Measurements from ENCODE around the gene C18orf32. TPM values are rescaled to one million over a fixed set of nuclear protein-coding genes. Genes with fewer than 3 reads are reported as not detected.

C18orf32 gene
- total RNA-seq, 4 donors from 2014 or later, result 39.6 to 61.5 (median 55.2) TPM

DNA sequence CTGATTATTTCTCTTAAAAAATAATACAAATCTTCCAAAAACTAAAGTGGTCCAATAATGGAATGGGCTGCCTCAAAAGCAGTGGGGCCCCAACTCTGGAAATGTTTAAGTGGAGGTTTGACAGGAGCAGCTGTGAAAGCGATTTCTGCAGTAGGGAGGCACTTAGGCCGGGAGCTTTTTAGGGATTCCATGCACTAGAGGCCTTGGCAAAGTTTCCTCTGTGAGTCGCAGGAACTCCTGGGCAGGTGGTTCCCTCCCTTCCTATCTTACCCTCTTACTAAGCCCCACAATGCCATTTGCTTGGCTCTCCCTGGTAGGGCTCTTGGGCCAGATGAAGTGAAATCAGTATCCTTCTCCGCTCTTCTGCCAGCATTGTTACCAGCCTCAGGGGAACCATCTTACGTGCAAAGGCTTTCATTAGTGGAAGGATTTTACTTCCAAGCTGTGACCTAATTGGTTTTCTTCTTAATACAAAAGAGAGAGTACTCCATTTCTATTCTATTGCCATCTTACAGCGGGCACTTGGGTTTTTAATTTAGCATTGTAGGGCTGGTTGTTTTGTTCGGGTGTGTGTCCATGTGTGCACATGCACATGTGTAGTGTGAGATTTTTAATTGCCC lies 34.3 kb upstream of the C18orf32 start:
- Histone ChIP-seq H3K4me1 (no peaks in the 10 kb centered on the region), H3K27me3 (peaks cover 0 to 5% (median 0%) of the 10 kb centered on the region in 4 donors), H3K9me3 (no peaks in the 10 kb centered on the region), H3K36me3 (no peaks in the 10 kb centered on the region), H3K27ac (replicated peaks in 1 of 4) (no peak overlapping the region), H3K4me3 (no peak overlapping the region)
- intact Hi-C loops (cut with DNase I), result no loop called here
- peak; percentile 72 for DNase-seq (ENCODE audit: extremely low spot score)
- 87% methylated on average over 5 of the region's 7 CpGs for WGBS
- TF ChIP-seq POLR2A (IDR thresholded peaks at IDR 0.05; ENCODE audit: low read depth) (no peak), POLR2AphosphoS5 (IDR thresholded peaks at IDR 0.05) (no peak), EP300 (IDR thresholded peaks at IDR 0.05) (no peak)
- TF ChIP-seq, protein P1, sequence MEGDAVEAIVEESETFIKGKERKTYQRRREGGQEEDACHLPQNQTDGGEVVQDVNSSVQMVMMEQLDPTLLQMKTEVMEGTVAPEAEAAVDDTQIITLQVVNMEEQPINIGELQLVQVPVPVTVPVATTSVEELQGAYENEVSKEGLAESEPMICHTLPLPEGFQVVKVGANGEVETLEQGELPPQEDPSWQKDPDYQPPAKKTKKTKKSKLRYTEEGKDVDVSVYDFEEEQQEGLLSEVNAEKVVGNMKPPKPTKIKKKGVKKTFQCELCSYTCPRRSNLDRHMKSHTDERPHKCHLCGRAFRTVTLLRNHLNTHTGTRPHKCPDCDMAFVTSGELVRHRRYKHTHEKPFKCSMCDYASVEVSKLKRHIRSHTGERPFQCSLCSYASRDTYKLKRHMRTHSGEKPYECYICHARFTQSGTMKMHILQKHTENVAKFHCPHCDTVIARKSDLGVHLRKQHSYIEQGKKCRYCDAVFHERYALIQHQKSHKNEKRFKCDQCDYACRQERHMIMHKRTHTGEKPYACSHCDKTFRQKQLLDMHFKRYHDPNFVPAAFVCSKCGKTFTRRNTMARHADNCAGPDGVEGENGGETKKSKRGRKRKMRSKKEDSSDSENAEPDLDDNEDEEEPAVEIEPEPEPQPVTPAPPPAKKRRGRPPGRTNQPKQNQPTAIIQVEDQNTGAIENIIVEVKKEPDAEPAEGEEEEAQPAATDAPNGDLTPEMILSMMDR (IDR thresholded peaks at IDR 0.05), result no peak

DNA sequence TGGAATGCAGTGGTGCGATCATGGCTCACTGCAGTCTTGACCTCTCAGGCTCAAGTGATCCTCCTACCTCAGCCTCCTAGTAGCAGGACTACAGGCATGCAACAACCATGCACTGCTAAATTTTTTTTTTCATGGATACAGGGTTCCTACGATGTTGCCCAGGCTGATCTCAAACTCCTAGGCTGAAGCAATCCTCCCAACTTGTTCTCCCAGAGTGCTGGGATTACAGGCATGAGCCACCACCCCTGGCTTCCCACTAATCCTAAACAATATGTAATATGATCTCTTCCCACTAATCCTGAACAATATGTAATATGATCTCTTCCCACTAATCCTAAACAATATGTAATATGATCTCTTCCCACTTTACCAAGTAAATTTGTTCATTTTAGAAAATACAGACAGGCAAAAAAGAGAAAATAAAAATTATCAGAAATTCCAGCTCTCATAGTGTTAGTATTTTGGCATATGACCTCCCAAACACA lies 33.7 kb upstream of the C18orf32 start:
- H3K36me3 ChIP-seq, result no peaks in the 10 kb centered on the region
- peak; percentile 24 for DNase-seq (ENCODE audit: extremely low spot score)
- no peaks in the 10 kb centered on the region for H3K9me3 ChIP-seq
- intact Hi-C loops (cut with DNase I), result no loop called here
- no peak overlapping the region for H3K27ac ChIP-seq (replicated peaks in 1 of 4)
- no peaks in the 10 kb centered on the region for H3K4me1 ChIP-seq
- no peak overlapping the region for H3K4me3 ChIP-seq
- WGBS, result 75% methylated on average over 2 of the region's 2 CpGs
- H3K27me3 ChIP-seq, result peaks cover 0 to 5% (median 0%) of the 10 kb centered on the region in 4 donors
- TF ChIP-seq POLR2AphosphoS5 (IDR thresholded peaks at IDR 0.05) (no peak), POLR2A (IDR thresholded peaks at IDR 0.05; ENCODE audit: low read depth) (no peak), EP300 (IDR thresholded peaks at IDR 0.05) (no peak)
- TF ChIP-seq, protein P1 (IDR thresholded peaks at IDR 0.05), result no peak

DNA sequence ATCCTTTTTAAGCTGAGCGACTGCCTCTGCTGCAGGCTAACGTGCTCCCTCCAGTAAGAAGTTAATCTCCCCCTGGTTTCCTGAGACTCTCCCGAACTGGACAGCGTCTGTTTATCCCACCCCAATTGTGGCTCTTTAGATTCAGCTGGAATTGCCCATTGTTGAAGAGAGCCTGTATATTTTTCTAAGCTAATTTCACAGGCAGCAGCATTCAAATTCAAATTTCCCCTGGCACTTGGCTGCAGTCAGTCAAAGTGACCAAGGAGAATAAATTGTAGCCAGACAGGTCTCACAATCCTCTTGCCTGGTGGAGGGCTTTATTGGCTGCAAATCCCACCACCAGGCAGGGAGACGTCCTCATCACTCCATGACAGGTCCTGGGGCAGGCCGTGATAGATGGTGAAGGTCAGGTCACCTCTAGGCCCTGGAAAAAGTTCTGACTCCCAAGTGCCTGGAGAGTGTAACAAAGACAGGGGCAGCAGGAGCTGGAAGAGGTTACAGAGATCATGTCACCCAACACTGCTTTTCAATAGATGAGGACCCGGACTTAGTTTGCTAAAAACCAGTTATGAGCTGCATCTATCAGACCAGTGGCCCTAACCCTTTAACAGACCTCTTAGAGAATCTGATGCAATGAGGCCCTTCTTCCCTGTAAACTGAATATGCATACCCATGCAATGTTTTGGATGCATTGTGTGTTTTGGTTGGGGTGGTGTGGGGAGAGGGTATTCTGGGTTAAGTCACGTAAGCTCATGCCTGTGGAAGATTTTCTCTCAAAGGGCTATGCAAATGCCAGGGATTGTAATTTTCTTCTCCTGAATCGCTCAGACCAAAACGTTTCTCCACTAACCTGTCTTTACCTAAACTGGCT lies 32.3 kb upstream of the C18orf32 start:
- no peaks in the 10 kb centered on the region for H3K9me3 ChIP-seq
- intact Hi-C loops (cut with DNase I), result no loop called here
- H3K27me3 ChIP-seq, result peaks cover 0 to 5% (median 0%) of the 10 kb centered on the region in 4 donors
- H3K27ac ChIP-seq (replicated peaks in 1 of 4), result no peak overlapping the region
- no peak for DNase-seq (ENCODE audit: extremely low spot score)
- H3K4me3 ChIP-seq, result no peak overlapping the region
- no peaks in the 10 kb centered on the region for H3K4me1 ChIP-seq
- 77% methylated on average over 10 of the region's 10 CpGs for WGBS
- TF ChIP-seq POLR2A (IDR thresholded peaks at IDR 0.05; ENCODE audit: low read depth), result no peak
- no peak for TF ChIP-seq EP300 (IDR thresholded peaks at IDR 0.05)
- TF ChIP-seq POLR2AphosphoS5 (IDR thresholded peaks at IDR 0.05), result no peak
- TF ChIP-seq, protein P1 (IDR thresholded peaks at IDR 0.05), result no peak
- no peaks in the 10 kb centered on the region for H3K36me3 ChIP-seq

DNA sequence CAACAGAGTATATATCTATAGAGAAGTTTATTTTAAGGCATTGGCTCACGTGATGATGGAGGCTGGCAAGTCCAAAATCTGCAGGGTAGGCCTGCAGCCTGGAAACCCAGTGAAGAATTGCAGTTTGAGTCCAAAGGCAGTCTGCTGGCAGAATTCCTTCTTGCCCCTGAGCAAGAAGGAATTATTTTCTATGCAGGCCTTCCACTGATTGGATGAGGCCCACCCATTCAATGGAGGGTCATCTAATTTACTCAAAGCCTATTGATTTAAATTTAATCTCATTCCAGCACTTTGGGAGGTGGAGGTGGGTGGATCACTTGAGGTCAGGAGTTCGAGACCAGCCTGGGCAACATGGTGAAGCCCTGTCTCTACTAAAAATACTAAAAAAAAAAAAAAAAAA lies 30.4 kb upstream of the C18orf32 start:
- H3K27ac ChIP-seq (replicated peaks in 1 of 4), result no peak overlapping the region
- WGBS, result 90% methylated on average over 2 of the region's 2 CpGs
- intact Hi-C loops (cut with DNase I), result no loop called here
- H3K36me3 ChIP-seq, result no peaks in the 10 kb centered on the region
- peak; percentile 45 for DNase-seq (ENCODE audit: extremely low spot score)
- H3K4me3 ChIP-seq, result no peak overlapping the region
- H3K27me3 ChIP-seq, result peaks cover 0 to 2% (median 0%) of the 10 kb centered on the region in 4 donors
- TF ChIP-seq EP300 (IDR thresholded peaks at IDR 0.05) (no peak), POLR2A (IDR thresholded peaks at IDR 0.05; ENCODE audit: low read depth) (no peak), POLR2AphosphoS5 (IDR thresholded peaks at IDR 0.05) (no peak)
- TF ChIP-seq, protein P1 (IDR thresholded peaks at IDR 0.05), result no peak
- H3K4me1 ChIP-seq, result no peaks in the 10 kb centered on the region
- H3K9me3 ChIP-seq, result no peaks in the 10 kb centered on the region

Measured in esophagus muscularis mucosa (tissue), 4 donors.